Measurements from ENCODE around the gene ZNF140. TPM values are rescaled to one million over a fixed set of nuclear protein-coding genes. Genes with fewer than 3 reads are reported as not detected.

ZNF140 gene
- total and polyA plus RNA-seq, 2 of the 4 experiments (the other 2 are of a cell fraction): 8.3 to 25.8 TPM

- TF ChIP-seq MXI1 (IDR thresholded peaks at IDR 0.05; ENCODE audit: borderline replicate concordance, low read depth, low read length) (peak; percentile 50; the same call in 1 of the 2 replicates), BHLHE40 (IDR thresholded peaks at IDR 0.05; ENCODE audit: low read depth, low read length) (no peak)
- TF ChIP-seq, protein P1, sequence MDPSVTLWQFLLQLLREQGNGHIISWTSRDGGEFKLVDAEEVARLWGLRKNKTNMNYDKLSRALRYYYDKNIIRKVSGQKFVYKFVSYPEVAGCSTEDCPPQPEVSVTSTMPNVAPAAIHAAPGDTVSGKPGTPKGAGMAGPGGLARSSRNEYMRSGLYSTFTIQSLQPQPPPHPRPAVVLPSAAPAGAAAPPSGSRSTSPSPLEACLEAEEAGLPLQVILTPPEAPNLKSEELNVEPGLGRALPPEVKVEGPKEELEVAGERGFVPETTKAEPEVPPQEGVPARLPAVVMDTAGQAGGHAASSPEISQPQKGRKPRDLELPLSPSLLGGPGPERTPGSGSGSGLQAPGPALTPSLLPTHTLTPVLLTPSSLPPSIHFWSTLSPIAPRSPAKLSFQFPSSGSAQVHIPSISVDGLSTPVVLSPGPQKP (IDR thresholded peaks at IDR 0.05; ENCODE audit: borderline replicate concordance, low read depth, low read length): no peak
Observed at GRCh38 chr12:133080368-133081158, at the start of gene ZNF140 (continued).
